ENCODE measurements around the gene MTA3.

GRCh38 chr2:42593282-42593681 lies 24.9 kb downstream of the MTA3 start:
- TF ChIP-seq CTCF (IDR thresholded peaks at IDR 0.05) (no peak), POLR2A (IDR thresholded peaks at IDR 0.05) (no peak)
